AG09309 (cell line): Measurements from ENCODE around the gene PCDHGA8.
"Not testable (repeated sequence)": the region's sequence is repeated elsewhere in the genome, so short reads cannot be mapped to it uniquely, and the experiment has no call there.

Experiments
- DNase-seq: peaks from one replicate; pipeline ENCODE4 v3.0.0-alpha.2; 2010; ENCODE audit warnings: low read depth
- H3K4me3 ChIP-seq: 2 replicates; pipeline ENCODE4 v1.5.1; 2011; ENCODE audit warnings: mild to moderate bottlenecking, low read depth, low read length, moderate library complexity; ENCODE audit not compliant: control insufficient read depth
- CTCF ChIP-seq: IDR thresholded peaks from 2 replicates; pipeline ENCODE4 v1.5.1; 2011; ENCODE audit warnings: mild to moderate bottlenecking, low read depth, low read length, inconsistent platforms; ENCODE audit not compliant: insufficient read depth, control insufficient read depth; ENCODE audit errors: missing control alignments

The PCDHGA8 gene

GRCh38 chr5:141413540-141414069, 21.2 kb downstream of the PCDHGA8 start:
- H3K4me3 ChIP-seq, result peak overlapping the region; percentile 25
- TF ChIP-seq CTCF, result no peak
- DNase-seq, result no peak

GRCh38 chr5:141414548-141415274, 22.3 kb downstream of the PCDHGA8 start:
- not testable (repeated sequence) for H3K4me3 ChIP-seq, DNase-seq

GRCh38 chr5:141415275-141415618, 22.8 kb downstream of the PCDHGA8 start:
- not testable (repeated sequence) for DNase-seq

GRCh38 chr5:141417494-141418172, 25.2 kb downstream of the PCDHGA8 start, which contains the start of gene PCDHGB7:
Gene PCDHGB7, plus strand, starts transcription at chr5:141417677. Its CDS starts 183 bp downstream, at chr5:141417860.
- TF ChIP-seq CTCF, result peak; percentile 76
- not testable (repeated sequence) for DNase-seq
- H3K4me3 ChIP-seq, result peak within 1 kb of the TSS; percentile 46

More at GRCh38 chr5:141415275-141415618, 22.8 kb downstream of the PCDHGA8 start:
- not testable (repeated sequence) for H3K4me3 ChIP-seq

GRCh38 chr5:141419074-141419880, 26.8 kb downstream of the PCDHGA8 start:
- no peak for DNase-seq
- TF ChIP-seq CTCF, result no peak
- no peak overlapping the region for H3K4me3 ChIP-seq

- H3K4me3 ChIP-seq, result peak within 1 kb of the TSS; percentile 20
- peak; percentile 52 for TF ChIP-seq CTCF
- no peak for DNase-seq
These were observed 28.5 kb downstream of the PCDHGA8 start, which contains the start of gene PCDHGA11 for GRCh38 chr5:141420855-141421488. Gene PCDHGA11, plus strand, starts transcription at chr5:141421051. Its CDS starts 177 bp downstream, at chr5:141421228.

GRCh38 chr5:141421489-141421855, 29.0 kb downstream of the PCDHGA8 start:
- no peak for DNase-seq
- H3K4me3 ChIP-seq, result peak overlapping the region; percentile 20; the same call in 1 of the 2 replicates
- no peak for TF ChIP-seq CTCF
